Measurements from ENCODE around the gene LMO2. TPM values are rescaled to one million over a fixed set of nuclear protein-coding genes. Genes with fewer than 3 reads are reported as not detected.

Gene LMO2
- polyA plus RNA-seq, 3 donors: 34.9 to 37.9 (median 37.1) TPM

GRCh38 chr11:33916736-33917135 is 24.9 kb upstream of the LMO2 start:
- no peak for DNase-seq (ENCODE audit: low read depth in 3 of 3, low spot score in 2 of 3)

DNA sequence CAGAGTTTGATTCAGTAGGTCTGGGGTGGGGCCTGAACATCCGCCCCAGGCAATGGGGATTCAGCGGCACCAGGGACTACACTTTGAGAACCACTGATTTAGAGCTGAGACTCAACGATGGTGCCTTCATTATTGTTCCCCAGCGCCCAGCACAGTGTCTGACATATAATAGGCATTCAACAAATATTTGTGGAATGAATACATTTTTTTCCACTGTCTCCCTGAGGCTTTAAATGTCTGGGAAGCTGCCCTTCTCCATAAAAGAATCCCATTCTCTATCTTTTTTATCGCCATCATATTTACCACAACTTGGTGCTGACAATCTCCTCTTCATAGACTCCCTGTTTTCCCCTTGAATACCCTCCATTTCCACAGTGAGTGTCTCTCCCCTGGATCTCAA is 23.6 kb upstream of the LMO2 start:
- no peak for DNase-seq (ENCODE audit: low read depth in 3 of 3, low spot score in 2 of 3)

DNA sequence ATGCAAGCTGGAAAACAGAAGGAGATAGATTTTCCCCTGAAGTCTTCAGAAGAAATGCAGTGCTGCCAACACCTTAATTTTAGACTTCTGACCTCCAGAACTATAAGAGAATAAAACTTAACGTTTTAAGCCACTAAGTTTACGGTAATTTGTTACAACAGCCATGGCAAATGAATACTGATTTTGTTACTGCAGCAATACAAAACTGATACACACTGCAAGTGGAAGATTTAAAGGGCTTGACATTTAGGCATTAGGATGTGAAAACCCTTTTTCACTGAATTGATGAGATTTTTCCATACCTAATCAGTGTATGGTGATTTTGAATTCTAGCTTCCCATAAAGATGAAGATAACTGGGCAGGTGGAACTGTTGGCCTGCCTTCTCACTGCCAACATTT is 22.1 kb upstream of the LMO2 start:
- DNase-seq (ENCODE audit: low read depth in 3 of 3, low spot score in 2 of 3): no peak

DNA sequence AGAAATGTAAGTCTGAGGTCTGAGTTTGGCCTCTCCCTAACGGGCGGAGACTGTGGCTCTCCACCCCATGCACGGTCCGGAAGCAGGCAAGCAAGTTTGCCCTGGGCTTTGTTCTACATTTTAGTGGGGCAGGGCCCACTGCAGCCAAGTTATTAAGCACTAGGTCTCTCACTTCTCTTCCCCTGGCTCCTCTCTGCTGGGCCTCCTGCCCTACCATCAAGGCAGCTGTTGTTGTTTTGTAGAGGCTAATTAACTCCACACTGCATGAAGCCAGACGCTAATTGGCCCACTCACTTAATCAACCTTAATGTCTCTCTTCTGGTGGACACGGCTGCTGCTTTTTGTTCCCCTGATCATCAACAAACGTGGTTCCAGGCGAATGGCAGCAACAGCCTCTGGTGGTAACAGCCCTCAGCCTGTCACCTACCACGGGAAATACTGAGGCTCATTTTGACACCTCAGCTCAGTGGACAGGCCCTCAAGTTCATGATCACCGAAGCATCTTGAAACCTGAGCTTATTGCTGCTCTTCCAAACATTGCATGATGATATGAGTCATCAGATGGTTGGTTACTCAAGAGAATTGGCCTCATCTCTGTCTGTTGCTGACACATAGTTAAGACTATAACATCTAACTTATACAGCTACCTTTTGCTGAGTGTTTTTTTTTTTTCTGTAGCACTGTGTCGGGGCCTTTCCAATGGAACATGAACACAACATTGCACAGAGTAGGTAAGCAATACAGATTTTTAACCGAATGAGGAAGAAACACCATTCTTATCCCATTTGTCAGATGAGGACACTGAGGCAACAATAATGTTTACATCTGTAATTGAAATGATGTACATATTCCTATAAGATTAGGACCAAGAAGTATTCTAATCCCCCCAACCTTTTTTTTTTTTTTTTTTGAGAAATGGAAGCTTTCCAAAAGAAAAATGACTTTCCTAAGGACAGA is 20.8 kb upstream of the LMO2 start:
- DNase-seq (ENCODE audit: low read depth in 3 of 3, low spot score in 2 of 3): no peak

- no peak for DNase-seq (ENCODE audit: low read depth in 3 of 3, low spot score in 2 of 3)
Observed at GRCh38 chr11:33910958-33911339, 19.1 kb upstream of the LMO2 start.

- DNase-seq (ENCODE audit: low read depth in 3 of 3, low spot score in 2 of 3): no peak
Observed at GRCh38 chr11:33910296-33910957, 18.6 kb upstream of the LMO2 start.

GRCh38 chr11:33909552-33909951 is 17.7 kb upstream of the LMO2 start:
- no peak for DNase-seq (ENCODE audit: low read depth in 3 of 3, low spot score in 2 of 3)

GRCh38 chr11:33909150-33909549 is 17.3 kb upstream of the LMO2 start:
- no peak for DNase-seq (ENCODE audit: low read depth in 3 of 3, low spot score in 2 of 3)

DNA sequence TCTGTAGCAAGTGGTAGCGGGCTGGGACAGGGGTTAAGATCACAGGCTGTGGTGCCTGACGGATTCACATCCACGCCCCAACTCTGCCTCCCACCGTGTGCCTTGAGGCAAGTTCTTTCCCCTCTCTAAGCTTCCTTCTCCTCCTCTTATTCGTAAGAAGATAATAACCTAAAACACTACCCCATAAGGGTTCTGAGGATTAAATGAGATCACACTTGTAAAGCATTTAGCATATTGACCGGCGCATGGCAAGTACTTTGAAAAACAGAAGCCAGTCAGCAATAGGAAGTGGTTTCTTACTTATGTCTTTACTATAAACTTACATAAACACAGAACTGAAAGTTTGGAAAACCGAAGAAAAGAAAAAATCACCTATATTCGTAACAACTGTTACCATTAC is 15.5 kb upstream of the LMO2 start:
- DNase-seq (ENCODE audit: low read depth in 3 of 3, low spot score in 2 of 3): no peak

DNA sequence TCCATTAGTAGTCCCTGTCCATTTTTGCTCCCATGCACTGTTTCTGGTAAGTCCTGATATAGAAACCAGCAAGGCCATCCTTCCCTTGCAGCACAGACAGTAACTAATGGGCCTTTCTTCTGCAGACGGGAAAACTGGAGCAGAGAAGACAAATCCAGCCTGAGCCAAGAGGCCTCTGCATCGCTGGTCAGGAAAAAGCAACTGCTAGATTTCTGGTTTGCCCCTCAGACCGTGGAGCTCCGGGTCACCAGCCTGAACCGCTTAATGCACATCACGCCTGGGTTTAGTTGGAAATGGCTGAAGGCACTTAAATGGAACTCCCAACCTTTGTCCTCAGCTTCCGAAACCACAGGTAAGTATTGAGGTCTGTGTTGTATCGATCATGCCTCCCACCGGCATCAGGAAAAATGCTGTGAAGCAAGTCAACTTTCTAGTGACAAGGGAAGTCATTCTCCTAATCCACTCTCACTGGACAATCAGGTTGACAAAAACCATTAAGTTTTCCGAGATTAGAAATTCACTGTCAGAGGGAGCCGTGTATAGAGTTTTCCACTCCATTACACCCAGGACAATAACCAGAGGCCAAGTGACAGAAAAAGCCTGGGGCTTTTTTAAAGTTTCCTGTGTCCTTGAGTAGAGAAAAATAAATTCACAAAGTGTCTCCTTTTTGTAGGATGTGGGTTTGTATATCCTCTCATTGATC is 14.8 kb upstream of the LMO2 start:
- no peak for DNase-seq (ENCODE audit: low read depth in 3 of 3, low spot score in 2 of 3)

DNA sequence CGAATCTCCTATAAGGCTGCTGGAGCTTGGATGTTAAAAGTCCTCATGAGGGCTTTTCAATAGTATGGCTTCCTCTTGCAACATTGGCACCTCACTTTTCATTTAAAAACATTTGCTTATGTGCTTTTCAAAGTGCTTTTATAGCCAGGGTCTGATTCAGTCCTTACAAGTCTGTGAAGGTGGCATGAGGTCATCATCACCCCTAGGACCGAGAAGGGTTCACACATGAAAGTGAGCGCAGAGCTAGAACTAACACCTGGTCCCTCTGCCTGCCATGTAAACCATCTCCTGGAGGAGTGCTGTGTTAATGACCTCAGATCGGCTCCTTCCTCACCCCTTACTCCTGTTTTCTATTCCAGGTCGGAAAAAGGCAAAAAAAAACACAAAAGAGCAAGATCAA is 12.2 kb upstream of the LMO2 start:
- DNase-seq (ENCODE audit: low read depth in 3 of 3, low spot score in 2 of 3): no peak

GRCh38 chr11:33900159-33900840 is 8.4 kb upstream of the LMO2 start:
- DNase-seq (ENCODE audit: low read depth in 3 of 3, low spot score in 2 of 3): no peak

GRCh38 chr11:33899400-33900037 is 7.6 kb upstream of the LMO2 start:
- DNase-seq (ENCODE audit: low read depth in 3 of 3, low spot score in 2 of 3): no peak

GRCh38 chr11:33898957-33899356 is 7.1 kb upstream of the LMO2 start:
- no peak for DNase-seq (ENCODE audit: low read depth in 3 of 3, low spot score in 2 of 3)

DNA sequence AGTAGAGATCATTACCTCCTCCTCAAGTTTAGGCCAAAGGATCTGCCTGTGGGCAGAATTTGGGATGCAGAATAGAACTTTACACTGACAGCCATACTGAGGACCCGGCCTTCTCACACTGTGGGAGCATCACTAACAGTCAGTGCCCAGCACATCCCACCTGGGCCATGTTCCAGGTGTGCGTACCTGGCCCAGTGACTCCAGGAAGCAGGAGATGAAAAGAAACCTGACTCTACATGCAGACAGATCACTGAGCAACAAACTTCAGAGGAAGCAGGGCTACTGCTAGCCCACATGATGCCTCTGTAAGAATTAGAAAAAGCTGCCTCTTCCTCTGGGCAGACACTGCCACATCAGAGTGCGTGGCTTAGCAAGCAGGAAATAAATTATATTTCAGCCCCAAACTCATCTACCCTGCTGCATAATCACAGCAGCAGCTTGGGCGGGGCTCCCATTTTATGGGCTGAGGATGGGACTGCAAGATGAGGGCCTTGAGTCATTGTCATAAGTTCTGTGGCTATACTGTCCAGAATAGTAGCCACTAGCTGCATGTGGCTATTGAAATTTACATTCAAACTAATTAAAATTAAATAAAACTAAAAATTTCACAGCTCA is 6.0 kb upstream of the LMO2 start:
- no peak for DNase-seq (ENCODE audit: low read depth in 3 of 3, low spot score in 2 of 3)

DNA sequence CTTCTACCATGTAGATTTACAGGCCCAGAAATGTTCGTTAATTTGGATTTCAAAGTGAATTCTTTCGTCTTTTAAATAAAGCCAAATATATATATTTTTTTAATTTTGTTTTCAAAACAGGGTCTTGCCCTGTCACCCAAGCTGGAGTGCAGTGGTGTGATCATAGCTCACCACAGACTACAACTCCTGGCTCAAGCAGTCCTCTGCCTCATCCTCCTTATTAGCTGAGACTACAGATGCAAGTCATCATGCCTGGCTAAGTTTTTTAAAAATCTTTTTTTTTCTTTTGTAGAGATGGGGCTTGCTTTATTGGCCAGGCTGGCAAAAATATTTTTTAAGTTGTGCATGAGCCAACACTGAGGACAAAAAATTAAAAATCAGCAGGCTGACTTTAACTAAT is 5.0 kb upstream of the LMO2 start:
- no peak for DNase-seq (ENCODE audit: low read depth in 3 of 3, low spot score in 2 of 3)

DNA sequence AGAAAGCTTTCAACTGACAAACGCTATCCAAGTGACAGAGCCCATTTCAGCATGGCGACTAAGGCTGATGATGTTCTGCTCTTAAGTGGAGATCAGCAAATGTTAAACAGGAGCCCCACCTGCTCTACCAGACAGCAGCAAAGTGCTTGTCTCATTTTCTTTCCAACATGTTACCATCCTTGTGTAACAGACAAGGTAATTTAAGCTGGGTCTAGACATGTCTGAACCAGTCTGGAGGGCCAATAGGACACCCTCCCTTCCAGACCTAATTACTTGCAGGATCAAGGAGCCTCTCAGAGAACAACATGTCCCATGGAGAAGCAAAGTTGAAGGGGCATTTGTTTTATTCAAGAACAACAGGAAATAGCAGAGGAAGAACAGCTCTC is 3.9 kb upstream of the LMO2 start:
- no peak for DNase-seq (ENCODE audit: low read depth in 3 of 3, low spot score in 2 of 3)

- no peak for DNase-seq (ENCODE audit: low read depth in 3 of 3, low spot score in 2 of 3)
Observed at GRCh38 chr11:33894398-33894746, 2.5 kb upstream of the LMO2 start.

DNA sequence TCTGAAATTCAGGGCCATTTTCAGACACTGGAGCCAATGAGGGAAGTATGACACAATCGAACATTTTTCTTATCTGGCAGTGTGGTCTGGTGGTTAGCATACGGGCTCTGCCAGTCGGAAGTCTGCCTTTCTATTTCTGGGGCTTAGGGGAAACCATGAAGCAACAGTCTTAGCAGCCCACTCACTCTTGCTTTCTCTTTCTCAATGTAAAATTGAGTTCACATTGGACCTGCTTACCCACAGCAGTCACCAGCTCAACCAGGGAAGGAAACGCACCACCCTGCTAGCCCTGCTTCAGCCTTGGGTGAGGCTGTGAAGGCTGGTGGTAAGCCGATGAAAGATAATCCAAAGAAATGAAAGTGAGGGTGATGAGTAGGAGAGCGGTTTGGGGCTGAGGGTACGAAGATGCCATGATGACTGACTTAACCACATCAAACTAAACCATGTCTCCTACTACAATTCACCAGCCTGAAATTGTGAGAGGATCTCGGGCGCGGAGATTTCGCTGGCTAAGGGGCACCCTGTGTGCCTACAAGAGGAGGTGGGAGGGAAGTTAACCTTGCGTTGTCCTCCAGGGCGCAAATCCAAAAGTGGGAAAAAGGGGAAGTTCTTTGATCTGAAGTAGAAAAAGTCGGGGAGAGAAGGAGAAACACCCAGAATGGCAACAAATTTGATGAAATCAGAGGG is 2.0 kb upstream of the LMO2 start:
- DNase-seq (ENCODE audit: low read depth in 3 of 3, low spot score in 2 of 3): no peak

Measured in right renal cortex interstitium (tissue), 3 donors.